ENCODE measurements around the gene ADAP1. TPM values are rescaled to one million over a fixed set of nuclear protein-coding genes. Genes with fewer than 3 reads are reported as not detected.
A peak's percentile ranks its signal among the peaks of the same experiment; 100 is the strongest.
"Not testable (repeated sequence)": the region's sequence is repeated elsewhere in the genome, so short reads cannot be mapped to it uniquely, and the experiment has no call there.

The ADAP1 gene
- total RNA-seq, 1 experiment from 2014 or later, result 11.7 TPM

DNA sequence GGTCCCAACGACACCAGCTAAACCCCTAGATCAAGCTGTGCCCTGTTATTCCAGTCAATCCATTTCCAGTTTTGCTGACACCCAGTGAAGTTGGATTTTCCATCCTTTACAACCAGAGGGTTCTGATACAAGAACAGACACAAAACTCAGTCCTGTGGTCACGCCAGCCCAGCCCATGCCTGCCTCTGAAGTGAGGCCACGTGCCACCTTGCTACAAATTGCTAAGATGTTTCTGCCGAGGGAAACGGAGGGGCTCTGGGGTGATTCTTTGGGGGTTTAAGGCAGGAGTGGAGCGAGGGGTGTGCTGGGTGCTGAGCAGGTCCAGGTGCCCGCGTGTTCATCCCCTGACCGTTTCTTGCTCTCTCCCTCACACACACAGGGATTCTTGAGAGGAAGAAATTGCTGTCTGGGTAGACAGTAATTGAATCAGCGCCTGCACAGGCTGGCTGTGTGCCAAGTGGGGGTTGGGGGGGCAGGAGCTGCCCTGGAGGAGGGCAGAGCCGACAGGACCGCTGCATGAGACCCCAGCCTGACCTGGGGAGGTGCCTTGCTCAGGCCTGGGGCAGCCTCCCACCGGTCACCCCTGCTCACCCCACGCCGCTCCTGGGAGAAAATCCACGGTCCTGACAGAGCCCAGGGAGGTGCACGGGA, 38.1 kb downstream of the ADAP1 start:
- in situ Hi-C loops (cut with HindIII; ENCODE audit: low sequenced_read_pairs), result no loop called here
- no peak for DNase-seq (ENCODE audit: low spot score)

GRCh38 chr7:915291-916218, 38.9 kb downstream of the ADAP1 start:
- DNase-seq (ENCODE audit: low spot score), result no peak
- in situ Hi-C loops (cut with HindIII; ENCODE audit: low sequenced_read_pairs), result no loop called here

DNA sequence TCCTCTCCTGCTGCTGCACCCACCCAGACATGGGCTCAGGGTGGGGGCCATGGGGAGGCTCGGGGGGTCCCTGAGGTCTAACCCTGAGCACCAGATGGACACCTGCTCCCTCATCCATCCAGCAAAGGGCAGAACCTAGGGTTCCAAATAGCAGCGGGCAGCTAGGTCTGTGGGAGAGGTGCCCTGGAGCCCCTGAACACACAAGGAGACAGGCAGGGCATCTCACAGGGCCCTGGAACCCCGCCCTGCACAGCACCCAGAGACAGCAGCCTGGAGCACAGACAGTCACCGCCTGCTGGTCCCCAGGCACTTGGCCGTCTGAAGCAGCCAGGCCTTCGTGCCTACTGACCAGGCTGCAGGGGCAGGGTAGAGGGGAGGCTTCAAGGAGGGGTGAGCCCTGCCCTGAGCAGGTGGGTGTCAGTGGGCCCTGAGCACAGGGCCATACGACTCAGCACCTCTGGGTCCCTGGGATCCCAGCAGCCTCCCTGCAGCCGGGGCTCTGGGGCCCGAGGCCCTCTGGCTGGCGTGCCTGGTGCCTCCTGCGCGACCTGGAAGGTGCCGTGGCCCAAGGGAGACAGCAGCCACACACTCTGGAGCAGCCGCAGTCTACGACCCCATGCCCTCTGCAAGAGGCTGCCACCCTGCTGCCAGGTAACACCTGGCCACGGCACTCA, 39.8 kb downstream of the ADAP1 start:
- no peak for DNase-seq (ENCODE audit: low spot score)

GRCh38 chr7:913736-914520, 40.6 kb downstream of the ADAP1 start:
- peak; percentile 21 for DNase-seq (ENCODE audit: low spot score)

More for the DNA sequence above, 39.8 kb downstream of the ADAP1 start:
- in situ Hi-C loops (cut with HindIII; ENCODE audit: low sequenced_read_pairs), result no loop called here

DNA sequence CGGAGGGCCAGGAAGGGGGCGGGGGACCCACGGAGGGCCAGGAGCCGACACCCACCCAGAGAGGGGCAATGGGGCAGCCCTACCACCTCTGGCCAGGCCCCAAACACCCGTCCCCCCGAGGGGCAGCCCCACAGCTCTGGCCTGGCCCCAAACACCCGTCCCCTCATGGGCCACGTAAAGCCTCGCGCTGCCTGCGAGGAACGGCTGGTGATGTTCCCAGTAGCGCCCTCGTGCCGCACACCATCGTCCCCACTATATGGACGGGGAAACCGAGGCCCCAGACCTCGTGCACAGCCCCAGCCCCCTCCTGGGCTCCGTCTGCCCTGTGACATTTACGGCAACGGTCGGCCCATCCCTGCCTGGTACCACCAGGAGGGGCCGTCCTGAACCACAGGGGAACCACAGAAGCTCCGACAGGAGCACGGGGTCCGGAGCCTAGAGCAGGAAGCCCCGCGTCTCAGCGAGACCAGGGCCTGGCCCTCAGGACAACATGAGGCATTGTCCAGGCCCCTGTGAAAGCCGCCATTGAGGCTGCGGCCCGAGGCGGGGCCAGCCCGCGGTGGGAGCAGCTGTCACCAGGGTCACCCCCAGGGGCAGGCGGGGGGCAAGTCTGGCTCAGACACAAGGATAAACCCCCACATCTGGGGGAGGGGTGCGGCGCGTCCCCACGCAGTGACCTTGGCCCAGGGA, 42.5 kb downstream of the ADAP1 start:
- DNase-seq (ENCODE audit: low spot score), result no peak
- in situ Hi-C loops (cut with HindIII; ENCODE audit: low sequenced_read_pairs), result no loop called here

More at GRCh38 chr7:913736-914520, 40.6 kb downstream of the ADAP1 start:
- in situ Hi-C loops (cut with HindIII; ENCODE audit: low sequenced_read_pairs), result no loop called here

DNA sequence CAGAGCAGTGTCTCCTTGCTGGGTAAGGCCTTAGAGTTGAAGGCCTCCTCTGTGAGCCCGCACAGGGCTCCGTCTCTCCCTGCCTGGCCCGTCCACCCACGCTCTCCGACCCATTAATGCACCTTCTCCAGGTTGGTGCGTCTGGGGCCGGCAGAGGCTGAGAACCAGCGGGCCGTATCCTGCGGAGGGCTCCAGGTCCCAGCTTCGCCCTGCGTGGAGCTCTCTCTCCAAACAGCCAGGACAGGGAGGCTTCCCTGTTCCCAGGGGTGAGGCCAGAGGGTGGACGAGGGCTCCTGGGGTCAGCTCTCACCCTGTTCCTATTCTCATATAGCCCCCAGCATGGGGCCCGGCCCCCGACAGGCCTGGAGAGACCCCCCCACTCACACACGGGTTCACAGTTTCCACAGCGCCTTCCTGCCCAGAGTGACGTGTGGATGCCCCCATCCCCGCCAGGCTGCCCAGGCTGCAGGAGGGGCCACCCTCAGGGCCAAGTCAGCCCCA, 43.5 kb downstream of the ADAP1 start:
- no peak for DNase-seq (ENCODE audit: low spot score)
- in situ Hi-C loops (cut with HindIII; ENCODE audit: low sequenced_read_pairs), result no loop called here

GRCh38 chr7:910441-910861, 44.0 kb downstream of the ADAP1 start:
- in situ Hi-C loops (cut with HindIII; ENCODE audit: low sequenced_read_pairs), result no loop called here
- no peak for DNase-seq (ENCODE audit: low spot score)

DNA sequence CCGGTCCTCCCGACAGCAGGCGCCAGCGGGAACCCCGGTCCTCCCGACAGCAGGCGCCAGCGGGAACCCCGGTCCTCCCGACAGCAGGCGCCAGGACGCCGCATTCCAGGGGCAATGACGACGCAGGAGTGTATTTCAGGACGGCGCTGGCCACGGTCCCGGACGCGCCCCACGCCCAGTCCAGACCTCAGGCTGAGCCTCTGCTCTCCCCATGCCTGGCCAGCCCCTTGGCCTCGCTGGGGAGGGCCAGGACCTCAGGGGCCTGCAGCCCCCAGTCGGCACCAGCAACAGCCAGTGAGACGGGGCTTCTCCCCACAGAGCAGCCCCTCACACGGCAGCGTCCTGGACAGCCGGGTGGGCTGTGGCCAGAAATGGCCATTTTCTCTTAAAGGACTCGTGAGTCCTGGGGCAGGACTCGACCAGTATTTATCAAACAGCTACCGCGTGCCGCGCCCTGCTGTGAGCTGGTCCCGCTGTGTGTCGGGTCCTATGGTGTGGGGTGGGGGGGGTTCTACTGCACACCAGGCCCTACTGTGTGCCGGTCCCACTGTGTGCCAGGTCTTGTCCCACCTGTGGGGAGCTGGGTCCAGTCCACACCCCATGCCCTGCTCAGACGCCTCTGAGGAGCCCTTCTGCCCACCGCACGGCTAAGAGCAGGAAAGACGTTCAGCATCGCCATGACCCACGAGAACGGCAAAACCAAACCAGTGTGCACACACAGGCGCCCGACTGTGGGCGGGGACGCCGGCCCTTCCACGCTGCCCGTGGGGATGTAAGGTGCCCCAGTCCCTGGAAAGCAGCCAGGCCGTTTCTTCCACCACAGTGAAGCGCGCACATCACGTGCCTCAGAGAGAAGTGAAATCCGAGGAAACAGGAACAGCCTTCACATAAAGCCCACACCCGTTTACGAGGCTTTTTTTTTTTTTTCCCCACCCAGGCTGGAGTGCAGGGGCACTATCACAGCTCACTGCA, 44.8 kb downstream of the ADAP1 start:
- DNase-seq (ENCODE audit: low spot score), result no peak
- in situ Hi-C loops (cut with HindIII; ENCODE audit: low sequenced_read_pairs), result no loop called here

GRCh38 chr7:908591-909357, 45.7 kb downstream of the ADAP1 start:
- DNase-seq (ENCODE audit: low spot score); in situ Hi-C loops (cut with HindIII; ENCODE audit: low sequenced_read_pairs): not testable (repeated sequence)

DNA sequence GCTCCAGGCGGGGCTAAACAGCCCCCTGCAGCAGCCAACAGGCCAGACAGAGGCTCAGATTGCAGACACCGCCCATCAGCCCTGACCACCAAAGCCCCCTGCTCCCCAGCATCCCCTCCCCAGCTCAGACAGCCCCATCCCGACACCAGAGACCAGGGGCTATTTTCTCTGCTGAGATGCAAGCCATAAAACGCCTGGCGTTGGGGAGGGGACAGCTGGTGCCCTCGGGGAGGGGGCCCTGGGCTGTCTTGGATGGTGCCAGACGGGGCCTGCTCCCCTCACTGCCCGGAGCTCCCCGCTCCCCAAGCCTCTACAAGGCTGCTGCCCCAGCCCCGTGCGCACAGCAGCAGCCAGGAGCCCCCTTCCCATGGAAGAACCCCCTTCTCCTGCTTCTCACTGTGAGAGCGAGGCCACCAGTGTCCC, 46.3 kb downstream of the ADAP1 start:
- no peak for DNase-seq (ENCODE audit: low spot score)
- in situ Hi-C loops (cut with HindIII; ENCODE audit: low sequenced_read_pairs), result no loop called here

- DNase-seq (ENCODE audit: low spot score), result no peak
- in situ Hi-C loops (cut with HindIII; ENCODE audit: low sequenced_read_pairs), result no loop called here
Observed at GRCh38 chr7:907158-907980, 47.1 kb downstream of the ADAP1 start.

DNA sequence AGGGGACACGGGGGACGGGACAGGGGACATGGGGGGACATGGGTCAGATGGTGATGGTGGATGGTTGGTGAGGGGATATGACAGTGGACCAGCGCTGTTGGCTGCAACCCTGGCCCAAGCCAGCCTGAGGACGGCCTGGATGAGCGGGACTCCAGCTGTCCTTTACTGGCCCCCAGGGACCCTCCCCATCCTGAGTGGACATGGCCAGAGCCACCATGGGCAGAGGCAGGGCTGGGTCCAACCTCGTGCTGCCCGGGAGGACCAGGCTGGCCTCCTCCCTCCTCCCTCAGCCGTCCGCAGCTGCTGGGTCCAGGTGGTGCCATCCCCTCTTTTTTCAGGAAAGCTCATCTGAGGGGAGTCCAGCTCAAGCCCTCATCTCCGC, 47.7 kb downstream of the ADAP1 start:
- in situ Hi-C loops (cut with HindIII; ENCODE audit: low sequenced_read_pairs), result no loop called here
- DNase-seq (ENCODE audit: low spot score), result no peak

- DNase-seq (ENCODE audit: low spot score), result no peak
- in situ Hi-C loops (cut with HindIII; ENCODE audit: low sequenced_read_pairs), result no loop called here
Observed at GRCh38 chr7:904847-905246, 49.6 kb downstream of the ADAP1 start.

GRCh38 chr7:903921-904755, 50.3 kb downstream of the ADAP1 start:
- in situ Hi-C loops (cut with HindIII; ENCODE audit: low sequenced_read_pairs), result no loop called here
- no peak for DNase-seq (ENCODE audit: low spot score)

GRCh38 chr7:902996-903395, 51.5 kb downstream of the ADAP1 start:
- no peak for DNase-seq (ENCODE audit: low spot score)
- in situ Hi-C loops (cut with HindIII; ENCODE audit: low sequenced_read_pairs), result no loop called here
